Neural crest cell (in vitro differentiated cells): ENCODE results near the gene PLEK. TPM values are rescaled to one million over a fixed set of nuclear protein-coding genes. Genes with fewer than 3 reads are reported as not detected.

Experiments used
- DNase-seq: peaks from one replicate; pipeline ENCODE4 v3.0.0; 2021; ENCODE audit warnings: low read depth, mixed read lengths, low spot score
- H3K27ac Mint-ChIP-seq: one replicate; pipeline ENCODE4 v1.8.0; 2021; ENCODE audit warnings: mild to moderate bottlenecking, mixed read lengths; ENCODE audit not compliant: unreplicated experiment
- H3K27me3 Mint-ChIP-seq: 2 replicates; pipeline ENCODE4 v1.8.0; 2021; ENCODE audit warnings: low read depth, mild to moderate bottlenecking, mixed read lengths
- H3K36me3 Mint-ChIP-seq: 2 replicates; pipeline ENCODE4 v1.8.0; 2021; ENCODE audit warnings: low read depth, mild to moderate bottlenecking, mixed read lengths
- H3K4me1 Mint-ChIP-seq: 2 replicates; pipeline ENCODE4 v1.8.0; 2021; ENCODE audit warnings: mixed read lengths
- H3K4me3 Mint-ChIP-seq: one replicate; pipeline ENCODE4 v1.8.0; 2021; ENCODE audit warnings: mild to moderate bottlenecking, mixed read lengths
- H3K9me3 Mint-ChIP-seq: 2 replicates; pipeline ENCODE4 v1.8.0; 2021; ENCODE audit warnings: mixed read lengths
- CTCF ChIP-seq: fragments of 200-600 bp; sonication (generic); conservative IDR thresholded peaks from 2 replicates; pipeline ENCODE4 v1.5.0; 2021; ENCODE audit warnings: antibody characterized with exemption, mild to moderate bottlenecking
- total RNA-seq: library from RNA; stranded (reverse); gene quantifications from 2 replicates; pipeline ENCODE4 v1.2.1, GENCODE V29; 2021

The PLEK gene
- total RNA-seq, 1 donor from 2014 or later: not detected

DNA sequence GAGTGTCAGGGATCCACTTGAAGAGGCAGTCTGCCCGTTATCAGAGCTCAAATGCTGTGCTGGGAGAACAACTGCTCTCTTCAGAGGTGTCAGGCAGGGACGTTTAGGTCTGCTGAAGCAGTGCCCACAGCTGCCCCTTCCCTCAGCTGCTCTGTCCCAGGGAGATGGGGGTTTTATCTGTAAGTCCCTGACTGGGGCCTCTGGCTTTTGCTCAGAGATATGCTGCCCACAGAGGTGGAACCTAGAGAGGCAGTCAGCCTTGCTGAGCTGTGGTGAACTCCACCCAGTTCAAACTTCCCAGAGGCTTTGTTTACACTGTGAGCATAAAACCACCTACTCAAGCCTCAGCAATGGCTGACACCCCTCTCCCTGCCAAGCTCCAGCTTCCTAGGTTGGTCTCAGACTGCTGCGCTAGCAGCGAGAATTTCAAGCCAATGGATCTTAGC, 38.1 kb downstream of the PLEK start:
- TF ChIP-seq CTCF: no peak
- Mint-ChIP-seq H3K9me3 (peaks cover 8% of the 10 kb centered on the region), H3K27ac (no peak overlapping the region), H3K36me3 (peaks cover 10% of the 10 kb centered on the region), H3K27me3 (peaks cover 56% of the 10 kb centered on the region), H3K4me3 (no peak overlapping the region), H3K4me1 (peaks cover 6% of the 10 kb centered on the region)
- DNase-seq: no peak

DNA sequence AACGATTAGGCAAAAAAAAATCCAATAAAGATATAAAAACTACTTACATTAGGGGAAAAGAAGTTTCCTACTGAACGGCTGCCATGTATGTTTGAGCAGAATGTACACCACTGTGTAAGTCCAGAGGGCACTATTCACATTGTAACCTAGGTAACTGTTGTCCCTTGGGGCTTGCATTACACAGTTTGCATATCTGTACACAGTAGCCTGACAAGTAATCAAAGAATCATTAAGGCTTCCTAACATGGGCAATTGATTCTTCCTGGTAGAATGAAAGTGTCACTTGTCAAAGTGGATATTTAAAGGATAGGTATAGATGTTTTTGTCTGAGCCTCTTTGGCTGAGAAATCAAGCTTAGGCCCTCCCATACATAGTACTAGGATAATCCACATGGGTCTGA, 39.1 kb downstream of the PLEK start:
- H3K4me3 Mint-ChIP-seq: no peak overlapping the region
- H3K36me3 Mint-ChIP-seq: peaks cover 10% of the 10 kb centered on the region
- no peak for DNase-seq
- TF ChIP-seq CTCF: no peak
- H3K9me3 Mint-ChIP-seq: peaks cover 5% of the 10 kb centered on the region
- peaks cover 6% of the 10 kb centered on the region for H3K4me1 Mint-ChIP-seq
- peaks cover 56% of the 10 kb centered on the region for H3K27me3 Mint-ChIP-seq
- H3K27ac Mint-ChIP-seq: no peak overlapping the region

- TF ChIP-seq CTCF: no peak
- H3K27ac Mint-ChIP-seq: no peak overlapping the region
- peaks cover 60% of the 10 kb centered on the region for H3K27me3 Mint-ChIP-seq
- H3K4me1 Mint-ChIP-seq: peaks cover 6% of the 10 kb centered on the region
- peaks cover 5% of the 10 kb centered on the region for H3K36me3 Mint-ChIP-seq
- no peak for DNase-seq
- no peaks in the 10 kb centered on the region for H3K9me3 Mint-ChIP-seq
- no peak overlapping the region for H3K4me3 Mint-ChIP-seq
Observed at GRCh38 chr2:68404893-68405799, 40.1 kb downstream of the PLEK start.

DNA sequence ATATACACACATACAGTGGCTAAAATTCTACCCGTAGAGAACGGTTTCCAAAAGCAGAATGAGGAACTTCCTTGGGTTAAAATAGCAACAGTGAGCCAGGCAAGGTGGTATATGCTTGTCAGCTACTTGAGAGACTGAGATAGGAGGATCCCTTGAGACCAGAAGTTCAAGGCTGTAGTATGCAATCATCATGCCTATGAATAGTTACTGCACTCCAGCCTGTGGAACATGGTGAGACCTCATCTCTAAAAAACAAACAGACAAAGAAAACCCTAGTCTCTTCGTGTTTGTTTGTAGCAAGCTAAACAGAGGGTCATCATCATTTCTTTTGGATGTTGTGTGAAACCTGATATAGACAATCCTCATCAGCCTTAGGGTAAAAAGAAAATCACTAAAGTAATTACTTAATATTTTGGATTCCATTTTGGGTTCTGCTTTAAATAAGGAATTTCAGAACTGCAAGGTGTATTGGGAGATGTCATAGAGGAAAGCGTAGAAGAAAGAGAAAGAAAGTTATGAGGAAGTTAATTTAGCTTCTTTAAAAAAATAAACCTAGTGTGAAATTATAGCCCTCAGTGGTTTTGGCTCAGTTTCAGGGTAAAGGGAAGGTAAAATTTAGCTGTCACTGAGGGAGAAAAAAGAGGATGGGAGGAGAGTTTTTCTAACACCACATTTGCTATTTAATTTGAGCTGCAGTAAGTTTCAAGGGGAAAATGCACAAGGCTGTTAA, 46.5 kb downstream of the PLEK start:
- peaks cover 7% of the 10 kb centered on the region for H3K4me1 Mint-ChIP-seq
- peaks cover 27% of the 10 kb centered on the region for H3K27me3 Mint-ChIP-seq
- no peaks in the 10 kb centered on the region for H3K9me3 Mint-ChIP-seq
- TF ChIP-seq CTCF: no peak
- H3K27ac Mint-ChIP-seq: no peak overlapping the region
- no peaks in the 10 kb centered on the region for H3K36me3 Mint-ChIP-seq
- H3K4me3 Mint-ChIP-seq: no peak overlapping the region
- no peak for DNase-seq

DNA sequence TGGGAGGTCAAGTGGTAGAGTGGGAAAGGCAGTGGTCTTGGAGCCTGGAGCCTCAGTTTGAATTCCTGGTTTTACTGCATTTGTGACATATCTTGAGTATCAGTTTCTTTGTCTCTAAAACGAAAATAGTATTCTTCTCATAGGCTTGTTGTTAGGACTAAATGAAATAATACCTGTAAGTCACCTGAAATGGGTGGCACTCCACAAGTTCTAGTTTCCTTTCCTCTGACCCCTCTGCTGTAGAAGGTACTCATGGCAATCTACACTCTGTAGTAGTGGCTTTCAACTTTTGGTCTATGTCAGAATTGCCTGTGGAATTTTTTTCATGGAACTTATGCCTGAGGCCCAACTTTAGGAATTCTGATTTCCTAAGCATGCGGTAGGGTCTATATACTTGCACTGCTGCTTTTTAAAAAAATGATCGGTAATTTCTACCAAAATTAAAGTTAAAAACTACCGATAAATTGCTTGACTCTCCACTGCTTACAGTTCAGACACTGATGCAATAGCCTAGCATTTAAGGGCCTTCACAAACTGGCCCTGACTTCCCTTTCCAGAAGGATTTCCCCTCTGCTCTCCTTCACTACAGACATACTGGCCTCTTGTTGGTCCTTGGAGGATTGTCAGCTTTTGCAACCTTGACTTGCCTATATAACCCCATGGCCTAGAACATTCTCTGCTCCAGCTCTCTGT, 47.2 kb downstream of the PLEK start:
- peaks cover 7% of the 10 kb centered on the region for H3K4me1 Mint-ChIP-seq
- H3K36me3 Mint-ChIP-seq: no peaks in the 10 kb centered on the region
- no peak for TF ChIP-seq CTCF
- no peak overlapping the region for H3K27ac Mint-ChIP-seq
- H3K27me3 Mint-ChIP-seq: peaks cover 26% of the 10 kb centered on the region
- no peaks in the 10 kb centered on the region for H3K9me3 Mint-ChIP-seq
- no peak overlapping the region for H3K4me3 Mint-ChIP-seq
- no peak for DNase-seq
